Endothelial cell of umbilical vein (primary cell): ENCODE data around the gene ZNF423.

ENCODE experiments used
- EZH2 ChIP-seq: IDR thresholded peaks from 2 replicates; pipeline ENCODE4 v1.6.1; 2012; ENCODE audit warnings: borderline replicate concordance, low read depth, mild to moderate bottlenecking, moderate library complexity, low read length, inconsistent platforms; ENCODE audit not compliant: severe bottlenecking
- FOS ChIP-seq: IDR thresholded peaks from 2 replicates; pipeline ENCODE4 v1.6.1; 2011; ENCODE audit warnings: mild to moderate bottlenecking, low read length, moderate library complexity, borderline replicate concordance; ENCODE audit not compliant: insufficient read depth
- GATA2 ChIP-seq: IDR thresholded peaks from 2 replicates; pipeline ENCODE4 v1.7.0; 2011; ENCODE audit warnings: low read depth, mild to moderate bottlenecking, moderate library complexity, mixed read lengths, low read length; ENCODE audit not compliant: insufficient read length, insufficient read depth
- JUN ChIP-seq: IDR thresholded peaks from 2 replicates; pipeline ENCODE4 v1.6.1; 2011; ENCODE audit warnings: borderline replicate concordance, low read depth; ENCODE audit not compliant: insufficient read length, insufficient read depth
- MYC ChIP-seq: IDR thresholded peaks from one replicate; pipeline ENCODE4 v1.6.1; 2011; ENCODE audit warnings: mild to moderate bottlenecking, low read depth, low read length
- POLR2A ChIP-seq: IDR thresholded peaks from 2 replicates; pipeline ENCODE4 v1.6.1; 2012; ENCODE audit warnings: low read depth, mild to moderate bottlenecking, control low read depth, low read length
- POLR2AphosphoS5 ChIP-seq: IDR thresholded peaks from 2 replicates; pipeline ENCODE4 v1.6.1; 2012; ENCODE audit warnings: low read depth, mild to moderate bottlenecking, control low read depth, low read length, moderate library complexity; ENCODE audit not compliant: insufficient read depth
- TF ChIP-seq, protein P1 (sequence below), 2 donors: IDR thresholded peaks; 1 replicate in 1 of 2; 2 replicates in 1 of 2; pipeline ENCODE4 v1.5.1; 2011; ENCODE audit warnings: low read length in 2 of 2, mild to moderate bottlenecking in 2 of 2, moderate library complexity in 2 of 2, control low read depth in 1 of 2, inconsistent platforms in 1 of 2, low read depth in 1 of 2; ENCODE audit not compliant: insufficient read depth in 1 of 2; ENCODE audit errors: extremely low read depth in 1 of 2
- TF ChIP-seq, protein P2 (sequence below): IDR thresholded peaks from 2 replicates; pipeline ENCODE4 v1.6.1; 2011; ENCODE audit not compliant: insufficient read depth, insufficient read length

DNA sequence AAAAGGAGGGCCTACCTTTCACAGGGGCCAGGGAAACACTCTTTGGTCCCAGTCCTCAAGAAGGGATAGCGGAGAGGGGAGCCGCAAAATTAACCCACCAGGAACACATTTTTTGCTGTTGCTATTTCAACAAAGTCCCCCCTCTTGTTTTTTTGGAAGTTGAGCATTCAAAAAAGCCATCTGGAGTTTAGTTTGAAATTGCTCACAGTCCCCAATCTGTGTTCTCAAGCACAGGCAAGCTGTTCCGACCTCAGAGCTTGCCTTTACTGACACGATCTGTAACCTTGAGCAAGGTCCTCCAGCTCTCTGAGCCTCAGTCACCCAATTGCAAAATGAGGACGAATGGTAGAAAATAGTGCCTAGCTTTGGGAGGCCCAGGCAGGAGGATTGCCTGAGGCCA is 131.1 kb downstream of the ZNF423 start:
- TF ChIP-seq JUN (no peak), EZH2 (no peak), POLR2A (no peak), POLR2AphosphoS5 (no peak), MYC (no peak), FOS (no peak), GATA2 (no peak)
- TF ChIP-seq, protein P1, sequence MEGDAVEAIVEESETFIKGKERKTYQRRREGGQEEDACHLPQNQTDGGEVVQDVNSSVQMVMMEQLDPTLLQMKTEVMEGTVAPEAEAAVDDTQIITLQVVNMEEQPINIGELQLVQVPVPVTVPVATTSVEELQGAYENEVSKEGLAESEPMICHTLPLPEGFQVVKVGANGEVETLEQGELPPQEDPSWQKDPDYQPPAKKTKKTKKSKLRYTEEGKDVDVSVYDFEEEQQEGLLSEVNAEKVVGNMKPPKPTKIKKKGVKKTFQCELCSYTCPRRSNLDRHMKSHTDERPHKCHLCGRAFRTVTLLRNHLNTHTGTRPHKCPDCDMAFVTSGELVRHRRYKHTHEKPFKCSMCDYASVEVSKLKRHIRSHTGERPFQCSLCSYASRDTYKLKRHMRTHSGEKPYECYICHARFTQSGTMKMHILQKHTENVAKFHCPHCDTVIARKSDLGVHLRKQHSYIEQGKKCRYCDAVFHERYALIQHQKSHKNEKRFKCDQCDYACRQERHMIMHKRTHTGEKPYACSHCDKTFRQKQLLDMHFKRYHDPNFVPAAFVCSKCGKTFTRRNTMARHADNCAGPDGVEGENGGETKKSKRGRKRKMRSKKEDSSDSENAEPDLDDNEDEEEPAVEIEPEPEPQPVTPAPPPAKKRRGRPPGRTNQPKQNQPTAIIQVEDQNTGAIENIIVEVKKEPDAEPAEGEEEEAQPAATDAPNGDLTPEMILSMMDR (IDR thresholded peaks at IDR 0.05; ENCODE audit: extremely low read depth in 1 of 2, insufficient read depth in 1 of 2, low read depth in 1 of 2, low read length in 2 of 2) = no peak
- TF ChIP-seq, protein P2, sequence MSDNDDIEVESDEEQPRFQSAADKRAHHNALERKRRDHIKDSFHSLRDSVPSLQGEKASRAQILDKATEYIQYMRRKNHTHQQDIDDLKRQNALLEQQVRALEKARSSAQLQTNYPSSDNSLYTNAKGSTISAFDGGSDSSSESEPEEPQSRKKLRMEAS = no peak
